Glomerular visceral epithelial cell (primary cell): Measurements from ENCODE around the gene TIMM22.
"Not testable (repeated sequence)": the region's sequence is repeated elsewhere in the genome, so short reads cannot be mapped to it uniquely, and the experiment has no call there.

Experiments used
- DNase-seq: peaks from one replicate; pipeline ENCODE4 v3.0.0-alpha.2; 2016; ENCODE audit errors: extremely low spot score

The TIMM22 gene

GRCh38 chr17:996554-997344, at the start of gene TIMM22:
Gene TIMM22, plus strand, starts transcription at chr17:997129. Its CDS starts 14 bp downstream, at chr17:997143.
- peak; percentile 98 for DNase-seq

GRCh38 chr17:948284-948852, 48.6 kb upstream of the TIMM22 start:
- peak; percentile 80 for DNase-seq

- DNase-seq = no peak
These were observed 47.2 kb upstream of the TIMM22 start for GRCh38 chr17:949623-950303.

- DNase-seq = peak; percentile 99
These were observed 45.4 kb upstream of the TIMM22 start for GRCh38 chr17:951325-952132.

GRCh38 chr17:952592-952991, 44.3 kb upstream of the TIMM22 start:
- not testable (repeated sequence) for DNase-seq

- DNase-seq = no peak
These were observed 43.2 kb upstream of the TIMM22 start for GRCh38 chr17:953767-954166.

GRCh38 chr17:954431-955164, 42.3 kb upstream of the TIMM22 start:
- peak; percentile 95 for DNase-seq

GRCh38 chr17:956905-957304, 40.0 kb upstream of the TIMM22 start:
- DNase-seq = no peak

GRCh38 chr17:957856-958421, 39.0 kb upstream of the TIMM22 start:
- peak; percentile 59 for DNase-seq

GRCh38 chr17:958712-959451, 38.0 kb upstream of the TIMM22 start:
- peak; percentile 55 for DNase-seq

GRCh38 chr17:962166-962565, 34.8 kb upstream of the TIMM22 start:
- DNase-seq = no peak

- no peak for DNase-seq
These were observed 34.3 kb upstream of the TIMM22 start for GRCh38 chr17:962670-963069.

GRCh38 chr17:964876-965275, 32.1 kb upstream of the TIMM22 start:
- no peak for DNase-seq

GRCh38 chr17:965311-965989, 31.5 kb upstream of the TIMM22 start:
- no peak for DNase-seq

- DNase-seq = no peak
These were observed 29.8 kb upstream of the TIMM22 start for GRCh38 chr17:967122-967521.

GRCh38 chr17:968812-969730, 27.9 kb upstream of the TIMM22 start:
- no peak for DNase-seq

- DNase-seq = no peak
These were observed 27.0 kb upstream of the TIMM22 start for GRCh38 chr17:969811-970355.

GRCh38 chr17:970364-970763, 26.6 kb upstream of the TIMM22 start:
- no peak for DNase-seq
